Mucosa of stomach (tissue), 1 donor: ENCODE data around the gene DMAC2.
"Not testable (repeated sequence)": the region's sequence is repeated elsewhere in the genome, so short reads cannot be mapped to it uniquely, and the experiment has no call there.

Experiments
- H3K27me3 ChIP-seq: one replicate; pipeline ENCODE4 v1.7.0; 2013; ENCODE audit warnings: mild to moderate bottlenecking, low read length; ENCODE audit not compliant: control insufficient read depth, insufficient read depth
- H3K36me3 ChIP-seq: one replicate; pipeline ENCODE4 v1.7.0; 2013; ENCODE audit warnings: low read length; ENCODE audit not compliant: control insufficient read depth, insufficient read depth
- H3K4me1 ChIP-seq: one replicate; pipeline ENCODE4 v1.7.0; 2013; ENCODE audit warnings: mild to moderate bottlenecking, low read length; ENCODE audit not compliant: control insufficient read depth, insufficient read depth
- H3K4me3 ChIP-seq: one replicate; pipeline ENCODE4 v1.7.0; 2013; ENCODE audit warnings: low read length
- H3K9ac ChIP-seq: one replicate; pipeline ENCODE4 v1.7.0; 2013; ENCODE audit warnings: mild to moderate bottlenecking, low read length, moderate library complexity
- H3K9me3 ChIP-seq: one replicate; pipeline ENCODE4 v1.7.0; 2013; ENCODE audit warnings: mild to moderate bottlenecking, low read length, moderate library complexity; ENCODE audit not compliant: control insufficient read depth
- donor health status: Pancreatic carcinoma.

The DMAC2 gene

GRCh38 chr19:41401483-41401882, 38.2 kb downstream of the DMAC2 start:
- no peaks in the 10 kb centered on the region for H3K9me3 ChIP-seq
- H3K9ac ChIP-seq = no peak overlapping the region
- H3K36me3 ChIP-seq = peaks cover 7% of the 10 kb centered on the region
- H3K4me1 ChIP-seq = peaks cover 8% of the 10 kb centered on the region
- H3K4me3 ChIP-seq = no peak overlapping the region
- no peaks in the 10 kb centered on the region for H3K27me3 ChIP-seq

- peaks cover 7% of the 10 kb centered on the region for H3K36me3 ChIP-seq
- H3K27me3 ChIP-seq = no peaks in the 10 kb centered on the region
- no peaks in the 10 kb centered on the region for H3K9me3 ChIP-seq
- H3K9ac ChIP-seq = no peak overlapping the region
- H3K4me1 ChIP-seq = peaks cover 8% of the 10 kb centered on the region
- H3K4me3 ChIP-seq = no peak overlapping the region
These were observed 40.2 kb downstream of the DMAC2 start for GRCh38 chr19:41399525-41399924.

GRCh38 chr19:41399091-41399490, 40.6 kb downstream of the DMAC2 start:
- peaks cover 7% of the 10 kb centered on the region for H3K36me3 ChIP-seq
- no peaks in the 10 kb centered on the region for H3K27me3 ChIP-seq
- H3K9ac ChIP-seq = peak overlapping the region; percentile 88
- H3K4me3 ChIP-seq = no peak overlapping the region
- H3K9me3 ChIP-seq = no peaks in the 10 kb centered on the region
- peaks cover 8% of the 10 kb centered on the region for H3K4me1 ChIP-seq

GRCh38 chr19:41398598-41398997, 41.1 kb downstream of the DMAC2 start:
- Histone ChIP-seq H3K36me3 (peaks cover 7% of the 10 kb centered on the region), H3K4me1 (peaks cover 8% of the 10 kb centered on the region), H3K9ac (peak overlapping the region; percentile 88), H3K9me3 (no peaks in the 10 kb centered on the region), H3K4me3 (peak overlapping the region; percentile 87), H3K27me3 (no peaks in the 10 kb centered on the region)

GRCh38 chr19:41398050-41398418, 41.7 kb downstream of the DMAC2 start:
- no peaks in the 10 kb centered on the region for H3K27me3 ChIP-seq
- peaks cover 1% of the 10 kb centered on the region for H3K36me3 ChIP-seq
- no peaks in the 10 kb centered on the region for H3K9me3 ChIP-seq
- peak overlapping the region; percentile 87 for H3K4me3 ChIP-seq
- peaks cover 8% of the 10 kb centered on the region for H3K4me1 ChIP-seq
- H3K9ac ChIP-seq = peak overlapping the region; percentile 88

GRCh38 chr19:41397086-41398049, 42.3 kb downstream of the DMAC2 start, which contains the start of the genes BCKDHA and EXOSC5:
TSS of gene BCKDHA (plus strand) at chr19:41397818. CDS start at chr19:41397828, 10 bp downstream.
TSS of gene EXOSC5 (minus strand) at chr19:41397359. CDS start at chr19:41397328, 31 bp downstream.
- Histone ChIP-seq H3K9ac (peak within 1 kb of the TSS; percentile 88), H3K4me1 (peaks cover 8% of the 10 kb centered on the region), H3K27me3 (no peaks in the 10 kb centered on the region), H3K4me3 (peak within 1 kb of the TSS; percentile 95), H3K9me3 (no peaks in the 10 kb centered on the region), H3K36me3 (no peaks in the 10 kb centered on the region)

GRCh38 chr19:41395355-41395754, 44.4 kb downstream of the DMAC2 start:
- no peaks in the 10 kb centered on the region for H3K9me3 ChIP-seq
- no peaks in the 10 kb centered on the region for H3K27me3 ChIP-seq
- H3K4me1 ChIP-seq = peaks cover 8% of the 10 kb centered on the region
- H3K9ac ChIP-seq = no peak overlapping the region
- H3K36me3 ChIP-seq = no peaks in the 10 kb centered on the region
- no peak overlapping the region for H3K4me3 ChIP-seq

- no peak overlapping the region for H3K9ac ChIP-seq
- no peaks in the 10 kb centered on the region for H3K36me3 ChIP-seq
- H3K9me3 ChIP-seq = no peaks in the 10 kb centered on the region
- no peak overlapping the region for H3K4me3 ChIP-seq
- no peaks in the 10 kb centered on the region for H3K27me3 ChIP-seq
- no peaks in the 10 kb centered on the region for H3K4me1 ChIP-seq
These were observed 46.9 kb downstream of the DMAC2 start for GRCh38 chr19:41392775-41393174.

GRCh38 chr19:41391618-41392017, 48.1 kb downstream of the DMAC2 start:
- no peaks in the 10 kb centered on the region for H3K4me1 ChIP-seq
- H3K9me3 ChIP-seq = no peaks in the 10 kb centered on the region
- H3K27me3 ChIP-seq = no peaks in the 10 kb centered on the region
- H3K4me3 ChIP-seq = no peak overlapping the region
- H3K36me3 ChIP-seq = no peaks in the 10 kb centered on the region
- no peak overlapping the region for H3K9ac ChIP-seq

- Histone ChIP-seq H3K4me3 (no peak overlapping the region), H3K9me3 (no peaks in the 10 kb centered on the region), H3K36me3 (no peaks in the 10 kb centered on the region), H3K4me1 (no peaks in the 10 kb centered on the region), H3K27me3 (no peaks in the 10 kb centered on the region), H3K9ac (no peak overlapping the region)
These were observed 53.3 kb downstream of the DMAC2 start for GRCh38 chr19:41386442-41386841.

GRCh38 chr19:41384351-41384750, 55.4 kb downstream of the DMAC2 start:
- no peaks in the 10 kb centered on the region for H3K4me1 ChIP-seq
- no peaks in the 10 kb centered on the region for H3K9me3 ChIP-seq
- no peak overlapping the region for H3K9ac ChIP-seq
- H3K4me3 ChIP-seq = no peak overlapping the region
- H3K36me3 ChIP-seq = no peaks in the 10 kb centered on the region
- no peaks in the 10 kb centered on the region for H3K27me3 ChIP-seq

GRCh38 chr19:41381536-41381935, 58.2 kb downstream of the DMAC2 start:
- not testable (repeated sequence) for H3K27me3 ChIP-seq, H3K9ac ChIP-seq, H3K9me3 ChIP-seq, H3K4me3 ChIP-seq, H3K4me1 ChIP-seq, H3K36me3 ChIP-seq
